Medulla oblongata (tissue), 1 donor: ENCODE results near the gene TNFRSF6B.

ENCODE experiments used
- DNase-seq: peaks from one replicate; pipeline ENCODE4 v3.0.0-alpha.2; 2015; ENCODE audit errors: extremely low spot score

Gene TNFRSF6B

DNA sequence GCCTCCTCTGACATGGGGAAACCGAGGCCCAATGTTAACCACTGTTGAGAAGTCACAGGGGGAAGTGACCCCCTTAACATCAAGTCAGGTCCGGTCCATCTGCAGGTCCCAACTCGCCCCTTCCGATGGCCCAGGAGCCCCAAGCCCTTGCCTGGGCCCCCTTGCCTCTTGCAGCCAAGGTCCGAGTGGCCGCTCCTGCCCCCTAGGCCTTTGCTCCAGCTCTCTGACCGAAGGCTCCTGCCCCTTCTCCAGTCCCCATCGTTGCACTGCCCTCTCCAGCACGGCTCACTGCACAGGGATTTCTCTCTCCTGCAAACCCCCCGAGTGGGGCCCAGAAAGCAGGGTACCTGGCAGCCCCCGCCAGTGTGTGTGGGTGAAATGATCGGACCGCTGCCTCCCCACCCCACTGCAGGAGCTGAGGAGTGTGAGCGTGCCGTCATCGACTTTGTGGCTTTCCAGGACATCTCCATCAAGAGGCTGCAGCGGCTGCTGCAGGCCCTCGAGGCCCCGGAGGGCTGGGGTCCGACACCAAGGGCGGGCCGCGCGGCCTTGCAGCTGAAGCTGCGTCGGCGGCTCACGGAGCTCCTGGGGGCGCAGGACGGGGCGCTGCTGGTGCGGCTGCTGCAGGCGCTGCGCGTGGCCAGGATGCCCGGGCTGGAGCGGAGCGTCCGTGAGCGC, 1.6 kb downstream of the TNFRSF6B start:
- no peak for DNase-seq

DNA sequence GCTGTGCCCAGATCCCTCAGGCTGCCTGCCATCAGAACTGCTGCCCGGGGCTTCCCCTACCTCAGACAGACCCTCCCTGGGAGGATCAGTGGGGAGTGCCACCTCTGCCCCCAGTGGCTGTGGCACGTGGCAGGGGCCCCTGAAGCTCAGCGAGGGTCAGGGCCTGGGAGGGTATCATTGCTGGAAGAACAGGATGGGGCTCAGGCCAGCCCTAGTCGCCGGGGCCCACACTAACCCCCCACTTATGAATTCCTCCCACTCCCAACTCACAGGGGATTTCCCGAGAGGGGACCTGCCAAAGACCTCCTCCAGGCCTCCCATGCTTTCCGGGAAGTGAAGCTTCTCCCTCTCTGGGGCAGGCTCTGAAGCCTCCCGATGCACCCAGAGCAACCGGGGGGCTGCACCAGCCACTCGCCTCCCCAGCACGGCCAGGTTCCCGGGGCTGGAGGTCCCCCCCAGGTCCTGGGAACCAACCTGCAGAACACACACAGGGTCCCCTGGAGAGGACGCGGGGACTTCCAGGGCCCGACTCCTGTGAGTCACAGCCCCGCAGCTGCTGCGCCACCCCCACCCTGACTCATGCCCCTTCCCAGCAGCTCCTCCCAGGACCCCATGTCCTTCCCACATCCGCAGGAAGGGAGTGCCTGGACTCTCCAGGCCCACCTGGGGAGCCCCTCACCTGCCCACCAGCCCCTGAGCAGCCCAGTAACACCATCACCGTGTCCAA, 2.5 kb downstream of the TNFRSF6B start:
- no peak for DNase-seq

DNA sequence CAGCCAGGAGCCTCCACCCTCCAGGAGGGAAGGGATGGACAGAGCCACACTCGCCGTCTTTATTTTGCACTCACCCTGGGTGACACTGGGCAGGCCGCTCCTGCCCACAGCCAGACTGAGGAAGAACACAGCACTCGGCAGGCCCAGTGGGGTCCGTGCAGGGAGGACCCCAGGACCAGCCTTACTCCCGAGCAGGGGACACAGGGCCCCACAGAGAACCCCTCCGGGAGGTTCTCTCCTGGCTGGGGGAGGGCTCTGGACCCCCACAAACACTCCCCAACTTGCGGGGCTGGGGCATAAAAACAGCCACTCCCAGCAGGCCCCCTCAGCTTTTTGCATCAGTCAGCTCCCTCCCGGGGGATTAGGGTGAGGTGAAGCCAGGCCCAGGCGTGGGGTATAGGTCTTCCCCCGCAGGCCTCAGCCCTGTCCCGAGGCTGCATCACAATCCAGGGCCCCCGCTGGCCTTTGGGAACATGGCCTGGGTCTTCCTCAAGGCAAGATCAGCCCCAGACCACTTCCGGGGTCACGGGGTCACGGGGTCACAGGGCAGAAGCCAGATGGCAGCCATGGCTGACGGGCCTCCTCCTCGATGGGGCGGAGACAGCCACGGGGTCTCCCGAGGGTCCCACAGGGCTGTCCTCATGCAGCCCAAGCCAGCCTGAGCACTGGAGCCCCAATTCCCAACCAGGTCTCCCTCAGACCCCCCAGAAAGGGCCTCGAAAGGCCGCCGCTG, 3.2 kb downstream of the TNFRSF6B start:
- DNase-seq: no peak

DNA sequence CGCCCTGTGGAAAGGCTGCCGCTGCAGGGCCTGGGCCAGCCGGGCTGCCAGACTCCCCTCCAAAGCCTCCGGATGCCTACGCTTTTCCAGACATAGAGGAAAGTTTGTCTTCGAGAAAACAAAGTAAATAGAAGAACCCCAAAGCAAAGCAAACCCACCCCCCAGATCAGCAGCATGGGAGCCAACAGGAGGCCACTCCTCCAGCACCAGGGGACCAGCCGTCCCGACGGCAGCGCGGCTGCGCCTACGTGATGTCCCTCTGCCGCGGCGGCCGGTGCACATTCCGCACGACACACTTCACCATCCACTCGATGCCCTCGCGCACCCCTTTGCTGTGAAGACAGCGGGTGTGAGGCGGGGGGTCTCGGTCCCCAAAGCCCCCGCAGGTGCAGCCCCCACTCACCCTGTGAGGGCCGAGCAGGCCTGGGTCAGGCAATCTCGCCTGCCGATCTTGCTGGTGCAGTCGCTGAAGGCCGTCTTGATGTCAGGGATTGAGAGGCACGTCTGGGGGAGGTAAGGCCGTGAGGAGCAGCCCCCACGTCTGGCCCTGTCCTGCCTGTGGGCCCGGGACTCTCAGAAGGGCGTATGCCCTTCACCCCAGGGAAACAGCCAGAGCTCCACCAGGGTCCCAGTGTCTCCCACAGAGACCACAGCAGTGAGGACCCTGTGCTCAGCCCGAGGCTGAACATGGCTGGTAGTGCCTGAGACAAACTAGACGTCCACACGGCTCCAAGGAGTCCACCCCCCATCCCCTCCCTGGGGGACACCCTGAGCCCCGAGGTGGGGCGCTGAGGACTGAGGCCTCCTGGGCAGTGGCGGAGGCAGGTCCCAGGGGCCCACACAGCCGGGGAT, 4.0 kb downstream of the TNFRSF6B start:
- no peak for DNase-seq

DNA sequence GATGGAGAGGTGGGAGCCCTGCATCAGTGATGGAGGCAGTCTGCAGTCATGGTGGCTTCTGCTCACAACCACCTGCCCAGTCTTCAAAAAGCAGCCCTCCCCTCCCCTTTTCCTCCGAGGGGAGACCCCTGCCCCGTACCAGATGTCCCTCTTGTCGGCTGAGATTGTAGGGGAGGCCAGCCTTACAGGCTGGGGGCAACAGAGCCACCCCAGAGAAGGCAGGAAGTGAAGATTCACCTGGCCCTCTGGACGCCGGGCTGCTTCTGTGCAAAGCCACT, 4.5 kb downstream of the TNFRSF6B start:
- DNase-seq: no peak

DNA sequence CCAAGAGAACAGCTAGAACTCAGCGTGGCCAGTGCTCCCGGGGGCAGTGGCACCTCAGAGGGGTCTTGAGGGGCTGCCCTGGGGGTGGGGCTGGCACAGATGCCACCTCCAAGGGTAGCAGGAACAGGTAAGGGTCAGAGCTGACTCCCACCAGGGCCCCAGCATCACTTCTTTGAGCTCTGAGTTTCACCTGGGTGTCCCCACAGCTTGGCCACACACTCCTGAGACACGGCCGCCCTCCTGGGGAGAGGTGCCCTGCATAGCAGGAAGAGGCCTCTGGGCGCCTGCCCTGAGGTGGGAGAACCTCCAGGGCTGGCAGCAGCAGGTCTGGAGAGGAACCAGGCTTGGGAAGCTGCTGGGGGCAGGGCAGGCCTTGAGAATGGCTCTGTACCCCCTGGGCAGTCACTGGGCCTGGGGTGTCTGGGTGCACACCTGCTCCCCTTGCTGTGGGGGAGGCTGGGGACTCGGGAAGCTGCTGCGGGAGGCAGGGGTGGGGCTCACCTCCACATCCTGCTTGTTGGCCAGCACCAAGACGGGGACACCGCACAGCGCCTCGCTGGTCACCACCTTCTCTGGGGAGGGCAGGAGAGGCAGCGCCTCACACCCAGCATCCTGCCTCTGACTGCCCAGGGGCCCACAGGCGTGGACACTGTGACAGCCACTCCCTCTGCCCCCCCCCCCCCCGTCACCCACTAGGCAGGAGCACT, 5.0 kb downstream of the TNFRSF6B start:
- DNase-seq: no peak

DNA sequence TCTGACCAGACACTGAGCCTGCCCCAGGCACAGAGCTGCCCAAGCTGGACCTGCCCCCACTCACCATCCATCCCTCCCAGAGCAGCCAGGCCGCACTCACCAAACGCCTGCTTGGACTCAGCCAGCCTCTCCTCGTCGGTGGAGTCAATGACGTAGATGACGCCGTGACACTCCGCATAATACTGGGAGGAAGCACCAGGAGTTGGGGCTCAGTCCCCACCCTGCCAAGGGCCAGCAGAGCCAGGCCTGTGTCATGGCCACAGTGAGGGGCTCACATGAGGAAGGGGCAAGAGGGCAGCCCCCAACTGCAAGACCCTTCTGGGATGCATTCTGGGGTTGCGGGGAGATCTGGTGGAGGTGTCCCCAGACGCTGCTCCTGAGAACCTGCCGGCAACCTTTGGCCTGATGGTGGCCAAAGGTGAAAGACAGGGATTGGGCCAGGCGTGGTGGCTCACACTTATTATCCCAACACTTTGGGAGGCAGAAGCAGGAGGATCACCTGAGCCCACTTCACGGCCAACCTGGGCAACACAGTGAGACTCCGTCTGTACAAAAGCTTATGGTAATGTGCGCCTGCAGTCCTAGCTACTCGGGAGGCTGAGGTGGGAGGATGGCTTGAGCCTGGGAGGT, 5.7 kb downstream of the TNFRSF6B start:
- DNase-seq: no peak

DNA sequence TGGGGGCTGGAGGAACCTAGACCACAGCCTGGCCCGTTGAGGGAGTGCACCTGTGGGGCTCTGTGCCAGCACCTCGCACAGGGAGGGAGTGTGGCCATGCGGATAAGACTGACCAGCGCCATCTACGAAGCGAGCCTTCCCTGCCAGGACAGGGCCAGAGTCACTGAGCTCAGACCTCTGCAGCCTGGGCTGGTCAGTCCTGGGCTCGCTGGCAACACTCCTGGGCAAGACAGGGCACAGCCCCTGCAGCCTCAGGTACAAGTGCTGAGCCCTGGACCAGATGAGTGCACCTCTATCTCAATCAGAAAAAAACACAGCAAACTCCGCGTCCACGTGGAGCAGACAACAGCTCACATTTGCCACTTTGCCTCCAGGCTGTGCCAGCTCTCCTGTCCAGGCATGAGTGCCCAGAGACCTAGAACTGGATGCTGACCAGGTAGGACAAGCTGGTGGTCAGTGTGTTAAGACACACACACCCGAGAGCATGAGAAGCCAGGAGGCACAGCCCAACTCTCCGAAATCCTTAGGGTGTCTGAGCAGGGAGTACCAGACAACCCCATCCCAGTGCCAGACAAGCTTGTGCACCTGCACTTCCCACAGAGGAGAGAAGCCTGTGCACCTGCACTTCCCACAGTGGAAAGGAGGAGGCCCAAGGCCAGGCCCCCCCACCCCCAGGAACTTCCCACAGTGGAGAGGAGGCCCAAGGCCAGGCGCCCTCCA, 6.5 kb downstream of the TNFRSF6B start:
- DNase-seq: no peak

DNA sequence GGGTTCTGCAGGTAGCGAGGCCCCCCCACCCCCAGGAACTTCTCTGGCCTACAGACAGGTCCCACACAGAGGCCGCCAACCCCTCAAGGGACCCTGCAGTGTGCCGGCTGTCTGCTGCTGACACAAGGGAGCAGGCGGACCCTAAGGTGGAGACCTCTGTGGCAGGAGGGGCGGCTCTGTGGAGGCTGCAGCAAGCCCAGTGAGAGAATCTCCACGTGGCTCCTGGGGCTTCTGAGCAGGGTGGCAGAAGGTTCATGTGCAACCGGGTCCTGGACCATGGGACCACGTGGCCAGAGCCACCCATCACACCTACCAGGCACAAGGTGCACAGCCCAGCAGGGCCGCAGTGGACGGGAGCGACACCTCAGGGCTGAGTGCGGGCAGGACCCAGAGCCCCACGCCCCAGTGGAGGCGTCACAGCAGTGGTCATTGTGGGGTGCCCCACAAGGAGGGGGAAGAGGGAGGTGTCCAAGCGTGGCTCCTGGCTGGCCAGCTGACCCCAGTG, 7.1 kb downstream of the TNFRSF6B start:
- DNase-seq: no peak

DNA sequence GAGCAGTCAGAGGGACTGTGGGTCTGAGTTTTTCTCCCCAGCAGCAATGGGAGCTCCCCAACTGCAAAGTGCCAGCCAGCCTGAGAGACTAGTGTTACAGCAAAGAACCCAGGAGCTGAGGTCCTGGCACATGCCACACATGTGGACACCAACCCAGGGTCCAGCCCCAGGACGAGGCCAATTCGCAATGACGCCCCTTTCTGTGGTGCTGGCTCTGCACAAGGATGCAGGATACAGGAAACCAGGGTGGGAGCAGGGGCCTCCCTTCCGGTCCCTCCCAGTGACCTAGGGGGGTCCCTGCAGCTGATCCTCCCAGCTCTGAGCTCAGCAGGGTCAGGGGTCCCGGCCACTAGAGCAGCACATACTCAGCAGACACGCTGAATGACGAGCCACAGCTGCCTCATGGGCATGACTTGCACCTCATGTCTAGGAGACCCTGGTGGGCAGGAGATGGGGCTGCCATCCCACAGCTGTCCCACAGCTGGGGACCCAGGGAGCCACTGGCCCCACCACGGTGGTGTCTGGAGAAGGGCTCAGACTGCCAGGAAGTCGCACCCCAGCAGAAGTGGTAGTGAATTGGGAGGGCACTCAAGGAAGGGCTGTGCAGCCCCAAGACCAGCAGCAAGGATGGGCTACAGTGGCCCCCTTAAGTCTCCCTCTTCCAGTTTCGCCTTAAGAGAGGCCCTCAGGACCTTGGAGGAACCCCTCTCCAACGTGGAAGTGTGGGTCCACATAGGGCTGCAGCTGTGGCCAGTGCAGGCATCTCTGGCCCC, 7.7 kb downstream of the TNFRSF6B start:
- DNase-seq: no peak

DNA sequence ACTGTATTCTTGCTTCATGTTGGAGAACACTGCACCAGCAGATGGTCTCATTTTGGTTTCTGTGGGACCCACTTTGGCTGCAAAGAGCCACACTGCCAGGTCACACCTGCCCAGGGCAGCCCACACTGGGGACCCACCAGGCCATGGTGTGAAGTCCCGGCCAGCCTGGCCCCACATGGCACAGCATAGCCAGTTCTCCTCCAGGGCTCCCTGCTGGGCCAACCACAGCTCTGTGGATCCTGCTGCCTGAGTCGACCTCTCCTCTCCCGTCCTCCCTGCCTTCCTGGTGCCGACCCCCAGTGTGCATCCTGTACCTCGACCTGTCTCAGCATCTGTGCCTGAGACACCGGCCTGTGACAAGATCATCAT, 8.3 kb downstream of the TNFRSF6B start:
- DNase-seq: no peak

DNA sequence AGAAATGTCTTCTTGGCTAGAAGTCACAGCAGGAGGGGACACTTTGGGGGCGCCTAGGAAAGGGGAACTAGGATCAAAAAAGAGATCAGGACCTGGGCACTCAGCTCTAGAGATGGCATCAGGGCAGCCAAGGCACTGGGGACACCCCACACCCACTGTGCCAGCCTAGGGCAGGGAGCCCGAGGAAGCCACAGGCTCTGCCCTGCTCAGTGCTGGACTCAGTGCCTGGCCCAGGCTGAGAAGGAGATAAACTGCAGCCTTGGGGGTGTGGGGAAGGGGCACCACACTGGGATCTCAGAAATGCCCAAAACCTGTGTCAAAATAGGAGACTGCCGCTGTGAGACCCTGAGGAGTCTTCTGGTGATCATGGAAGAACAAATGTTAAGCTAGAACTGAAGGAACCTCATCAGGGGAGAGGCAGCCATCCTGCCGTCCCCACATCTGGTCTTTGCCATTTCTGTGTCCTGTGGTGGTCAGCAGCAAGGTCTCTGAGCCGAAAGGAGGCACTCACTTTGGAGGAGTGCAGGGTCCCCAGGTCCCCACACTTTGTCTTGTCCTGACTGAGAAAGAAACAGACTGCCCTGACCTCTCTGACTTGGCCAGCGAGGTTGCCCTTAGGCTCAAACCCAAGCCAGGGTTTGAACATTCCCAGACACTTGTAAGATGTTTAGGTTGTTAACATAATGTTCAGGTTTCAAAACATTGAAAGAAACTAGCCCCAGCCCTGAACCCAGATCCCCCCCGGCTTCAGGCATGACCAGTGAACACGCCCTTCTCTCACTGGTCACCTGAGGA, 9.0 kb downstream of the TNFRSF6B start:
- DNase-seq: no peak

DNA sequence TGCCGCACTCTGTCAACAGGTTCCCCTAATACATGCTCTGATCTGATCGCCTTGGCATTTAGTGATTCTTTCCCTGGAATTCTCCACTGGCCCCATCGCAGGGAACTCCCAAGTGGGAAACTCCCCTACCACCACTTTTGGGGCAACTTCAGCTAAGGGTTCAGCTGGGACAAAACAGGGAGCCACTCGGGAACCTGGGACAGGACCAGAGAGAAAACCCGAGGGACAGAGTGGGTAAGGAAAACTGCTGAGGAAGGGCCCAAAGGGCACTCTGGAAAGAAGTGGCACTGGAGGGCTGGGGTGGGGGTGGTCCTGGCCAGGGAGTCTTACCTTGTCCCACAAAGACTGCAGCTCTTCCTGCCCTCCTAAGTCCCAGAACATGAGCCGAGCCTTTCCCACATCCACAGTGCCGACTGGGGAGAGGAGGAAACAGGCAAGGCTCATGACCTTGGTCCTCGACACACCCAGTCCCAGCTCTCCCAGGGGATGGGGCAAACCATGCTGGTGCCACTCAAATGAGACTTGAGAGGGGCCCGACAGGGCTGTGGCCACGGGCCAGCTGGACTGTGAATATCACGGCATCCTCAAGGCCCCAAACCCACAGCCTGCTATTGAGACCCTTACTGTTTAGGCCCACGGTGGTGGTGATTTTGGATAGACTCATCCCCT, 9.7 kb downstream of the TNFRSF6B start:
- no peak for DNase-seq

DNA sequence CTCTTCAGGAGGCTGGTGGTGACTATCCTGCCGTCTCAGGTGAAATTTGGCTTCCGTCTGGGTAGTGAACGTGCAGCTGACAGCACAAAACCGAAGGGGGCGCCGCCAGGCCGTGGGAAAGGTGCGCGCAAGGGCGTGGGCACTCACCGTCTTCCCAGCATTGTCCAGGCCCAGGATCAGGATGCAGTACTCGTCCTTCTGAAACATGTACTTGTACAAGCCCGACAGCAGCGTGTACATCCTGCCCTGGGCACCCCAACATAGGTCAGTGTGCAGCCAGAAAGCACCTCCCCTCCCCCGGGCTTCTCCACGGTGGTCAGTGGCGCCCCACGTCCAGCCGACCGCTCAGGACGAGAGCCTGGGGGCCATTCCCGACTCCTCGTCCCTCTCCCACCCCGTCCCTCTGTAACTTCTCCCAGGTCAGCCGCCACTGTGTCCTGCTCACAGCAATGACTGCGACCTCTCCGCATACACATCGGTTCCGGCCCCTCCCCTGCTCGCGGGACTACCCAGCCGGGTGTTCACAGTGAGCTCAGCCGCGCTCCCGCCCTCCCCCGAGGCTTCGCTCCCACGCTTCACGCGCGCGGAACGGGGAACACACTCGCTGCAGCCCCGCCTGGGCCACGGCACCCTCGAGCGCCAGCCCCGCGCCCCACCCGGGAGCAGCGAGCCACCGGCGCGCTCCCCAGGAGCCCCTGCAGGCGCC, 10.6 kb downstream of the TNFRSF6B start:
- DNase-seq: no peak

DNA sequence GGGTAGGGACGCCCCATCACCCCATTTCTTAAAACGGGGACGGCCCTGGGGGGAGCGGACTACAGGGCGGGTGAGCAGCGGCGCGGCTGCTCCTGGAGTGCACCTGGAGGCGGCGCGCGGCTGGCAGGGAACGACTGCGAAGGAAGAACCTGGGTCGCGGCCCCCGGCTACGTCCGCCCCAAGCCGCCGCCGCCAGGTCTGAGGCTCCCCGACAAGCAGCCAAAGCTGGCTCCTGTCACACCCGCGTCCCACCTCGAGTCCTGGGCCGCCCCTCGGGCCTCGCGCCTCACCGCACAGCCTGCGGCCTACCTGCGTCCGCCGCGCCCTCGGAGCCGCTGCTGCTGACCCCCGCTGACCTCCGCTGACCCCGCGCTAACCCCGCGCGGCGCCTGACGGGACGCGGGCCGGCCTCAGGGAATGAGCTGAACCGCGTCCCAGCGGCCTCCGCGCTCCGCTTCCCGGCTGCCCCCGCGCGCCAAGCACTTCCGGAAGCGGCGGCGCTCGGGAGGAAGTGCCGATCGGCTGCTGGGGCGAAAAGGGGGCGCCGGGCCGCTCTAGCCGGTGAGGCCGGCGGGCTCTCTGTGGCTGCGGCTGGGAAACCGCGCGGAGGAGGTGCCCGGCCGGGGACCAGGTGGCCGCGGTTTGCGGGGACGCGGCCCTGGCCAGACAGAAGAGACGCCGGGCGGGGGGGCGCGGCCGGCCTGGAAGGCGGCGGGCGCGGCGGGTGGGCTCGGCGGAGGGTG, 11.3 kb downstream of the TNFRSF6B start, which contains the start of the genes ARFRP1 and ZGPAT:
Gene ARFRP1, minus strand, starts transcription at position 419 of the 743 bp plus-strand sequence. CDS start 885 bp downstream, outside the sequence.
Gene ZGPAT, plus strand, starts transcription at position 482 of the 743 bp plus-strand sequence. CDS start 542 bp downstream, outside the sequence.
- peak; percentile 87 for DNase-seq
